ENCODE data around the gene HP.
"Not testable (repeated sequence)": the region's sequence is repeated elsewhere in the genome, so short reads cannot be mapped to it uniquely, and the experiment has no call there.

Gene HP

DNA sequence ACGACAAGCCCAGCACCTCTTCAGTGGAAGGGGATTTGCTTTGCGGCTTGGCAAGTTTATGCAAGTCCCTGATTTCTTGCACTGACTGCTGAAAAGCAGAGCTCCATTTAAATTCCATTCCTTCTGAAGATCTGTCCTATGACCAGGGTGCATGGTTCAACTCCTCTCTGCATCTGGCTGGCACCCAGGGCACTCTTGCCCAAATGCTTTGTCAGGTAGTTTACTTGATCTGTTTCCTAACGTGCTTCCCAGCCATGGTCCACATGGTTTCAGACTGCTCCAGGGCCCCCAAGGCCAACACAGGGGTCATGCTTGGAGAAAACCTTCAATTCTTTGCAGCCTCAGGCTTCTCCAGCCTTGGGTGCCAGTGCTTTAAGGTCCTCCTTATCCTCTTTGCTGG is 11.2 kb upstream of the HP start:
- DNase-seq (ENCODE audit: low read depth in 2 of 2, low spot score in 1 of 2): no peak

DNA sequence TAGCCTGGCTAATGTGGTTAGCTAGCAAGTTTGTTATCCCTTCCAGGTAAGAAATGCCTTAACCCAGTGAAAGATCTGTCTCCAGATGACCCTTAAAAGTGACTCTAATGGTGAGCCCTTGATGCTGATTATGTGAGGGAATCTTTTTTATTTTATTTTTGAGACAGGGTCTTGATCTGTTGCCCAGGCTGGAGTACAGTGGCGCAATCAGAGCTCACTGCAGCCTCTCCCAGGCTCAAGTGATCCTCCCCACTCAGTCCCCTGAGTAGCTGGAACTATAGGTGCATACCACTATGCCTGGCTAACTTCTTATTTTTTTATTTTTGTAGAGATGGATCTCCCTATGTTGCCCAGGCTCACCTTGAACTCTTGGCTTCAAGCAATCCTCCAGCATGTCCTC is 10.8 kb upstream of the HP start:
- no peak for DNase-seq (ENCODE audit: low read depth in 2 of 2, low spot score in 1 of 2)

DNA sequence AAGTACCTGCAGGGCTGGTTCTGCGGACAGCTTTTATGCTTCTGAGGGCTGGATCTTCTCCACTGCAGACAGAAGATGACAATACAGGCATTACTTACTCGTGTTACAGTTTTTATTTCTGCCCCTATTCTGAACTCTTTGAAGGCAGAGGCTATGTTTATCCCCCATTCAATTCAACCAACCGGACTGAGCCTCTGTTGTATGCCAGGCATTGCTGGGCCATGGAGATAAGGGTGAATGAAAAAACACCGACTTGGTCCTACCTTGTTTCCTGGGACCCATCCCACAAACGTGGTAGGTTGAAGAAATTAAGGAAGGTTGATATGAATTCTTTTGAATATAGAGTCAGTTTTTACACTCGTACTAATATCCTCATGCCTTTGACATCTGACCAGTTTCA is 10.0 kb upstream of the HP start:
- DNase-seq (ENCODE audit: low read depth in 2 of 2, low spot score in 1 of 2): no peak

DNA sequence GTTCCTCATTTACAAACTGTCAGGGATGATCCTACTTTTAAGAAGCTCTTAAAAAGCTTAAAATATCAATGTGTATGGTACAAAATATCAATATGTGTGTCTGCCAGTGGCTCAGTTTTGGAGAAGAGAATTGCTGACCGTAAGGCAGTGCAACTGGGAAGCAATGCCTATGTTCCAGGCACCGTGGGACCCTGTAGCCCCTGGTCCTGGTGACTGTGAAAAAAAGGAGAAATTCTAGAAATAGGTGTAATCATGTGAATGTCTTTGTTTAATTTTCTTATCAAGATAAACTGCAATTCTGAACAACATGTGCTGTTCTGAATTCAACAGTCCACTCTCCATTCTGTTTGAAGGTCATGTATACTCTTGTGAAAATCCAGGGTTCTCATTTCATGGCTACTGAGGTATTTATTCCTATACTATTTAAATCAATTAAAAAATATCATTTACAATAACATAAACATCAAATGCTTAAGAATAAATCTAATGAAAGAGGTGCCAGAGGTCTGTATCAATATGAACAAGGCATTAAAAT is 9.4 kb upstream of the HP start:
- DNase-seq (ENCODE audit: low read depth in 2 of 2, low spot score in 1 of 2): no peak

DNA sequence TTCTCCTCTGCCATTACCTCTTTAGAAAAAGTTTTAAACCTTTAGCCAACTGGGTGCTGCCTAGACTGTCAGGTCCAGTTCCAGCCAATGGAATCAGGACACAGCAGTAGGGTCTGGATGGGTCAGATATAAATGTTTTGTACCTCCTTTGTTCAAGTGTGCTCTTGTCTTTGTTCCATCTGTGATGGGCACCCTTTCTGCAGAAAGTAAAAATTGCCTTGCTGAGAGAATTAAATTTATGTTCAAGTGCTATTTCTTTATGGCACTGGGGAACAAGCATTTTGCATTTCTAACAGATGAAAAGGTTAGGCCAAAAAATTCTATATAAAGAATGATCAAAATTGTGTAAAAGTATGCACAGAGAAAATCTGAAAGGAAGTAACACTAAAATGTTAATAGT is 5.2 kb upstream of the HP start:
- DNase-seq (ENCODE audit: low read depth in 2 of 2, low spot score in 1 of 2): no peak

DNA sequence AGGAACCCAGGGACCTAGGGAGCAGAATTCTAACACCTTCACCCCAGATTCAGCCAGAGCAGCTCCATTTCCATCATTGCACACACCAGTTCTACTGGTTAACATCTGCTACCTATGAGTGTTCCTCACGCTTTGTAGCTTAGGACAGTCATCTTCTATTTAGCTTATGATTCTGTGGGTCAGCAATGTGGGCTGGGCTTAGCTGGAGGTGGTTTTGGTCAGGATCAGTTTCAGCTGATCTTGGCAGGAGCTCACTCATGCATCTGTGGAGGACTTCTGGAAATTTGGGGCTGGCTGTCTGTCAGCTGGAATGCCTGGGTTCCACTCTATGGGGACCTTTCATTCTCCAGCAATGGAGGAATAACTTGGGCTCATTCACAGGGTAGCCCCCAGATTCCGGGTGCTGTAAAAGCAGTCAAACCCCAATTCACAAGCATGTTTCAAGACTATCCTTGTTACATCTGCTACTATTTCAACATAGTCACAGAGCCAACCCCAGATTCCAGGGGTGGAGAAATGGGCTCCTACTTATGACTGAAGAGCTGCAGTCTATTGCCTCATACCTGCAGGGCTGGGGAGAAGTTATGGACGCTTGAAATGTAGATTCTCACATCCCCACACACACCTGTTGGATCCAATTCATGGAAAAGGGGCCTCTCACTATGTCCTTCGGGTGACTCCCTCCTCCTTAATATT is 3.4 kb upstream of the HP start:
- no peak for DNase-seq (ENCODE audit: low read depth in 2 of 2, low spot score in 1 of 2)

DNA sequence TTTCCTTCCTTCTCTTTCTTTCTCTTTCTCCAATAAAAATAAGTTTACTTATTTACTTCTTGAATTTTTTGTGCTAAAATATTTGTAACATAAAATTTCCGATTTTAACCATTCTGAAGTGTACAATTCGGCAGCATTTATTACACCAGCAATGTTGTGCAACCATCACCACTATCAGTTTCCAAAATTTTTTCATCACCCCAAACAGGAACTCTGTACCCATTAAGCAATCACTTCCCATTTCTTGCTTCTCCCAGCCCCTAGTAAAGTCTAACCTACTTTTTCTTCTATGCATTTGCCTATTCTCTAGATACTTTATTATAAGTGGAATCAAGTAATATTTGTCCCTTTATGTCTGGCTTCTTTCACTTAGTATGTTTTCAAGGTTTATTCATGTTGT is 2.5 kb upstream of the HP start:
- no peak for DNase-seq (ENCODE audit: low read depth in 2 of 2, low spot score in 1 of 2)

DNA sequence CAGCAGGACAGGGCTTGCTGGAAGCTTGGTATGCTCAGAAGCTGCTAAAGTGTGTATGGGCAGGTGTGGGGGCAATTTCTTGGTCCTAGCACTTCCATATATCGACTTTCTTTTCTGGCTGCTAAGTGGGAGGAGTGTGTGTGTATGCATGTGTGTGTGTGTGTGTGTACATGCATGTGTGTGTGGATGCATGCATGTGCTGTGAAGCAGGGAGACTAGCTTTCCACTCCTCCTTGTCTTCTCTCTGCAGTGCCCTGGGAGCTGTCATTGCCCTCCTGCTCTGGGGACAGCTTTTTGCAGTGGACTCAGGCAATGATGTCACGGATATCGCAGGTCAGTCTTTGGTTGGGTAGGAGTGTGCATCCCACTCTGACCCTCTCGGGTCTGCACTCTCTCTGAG is 1.6 kb downstream of the HP start:
- no peak for DNase-seq (ENCODE audit: low read depth in 2 of 2, low spot score in 1 of 2)

DNA sequence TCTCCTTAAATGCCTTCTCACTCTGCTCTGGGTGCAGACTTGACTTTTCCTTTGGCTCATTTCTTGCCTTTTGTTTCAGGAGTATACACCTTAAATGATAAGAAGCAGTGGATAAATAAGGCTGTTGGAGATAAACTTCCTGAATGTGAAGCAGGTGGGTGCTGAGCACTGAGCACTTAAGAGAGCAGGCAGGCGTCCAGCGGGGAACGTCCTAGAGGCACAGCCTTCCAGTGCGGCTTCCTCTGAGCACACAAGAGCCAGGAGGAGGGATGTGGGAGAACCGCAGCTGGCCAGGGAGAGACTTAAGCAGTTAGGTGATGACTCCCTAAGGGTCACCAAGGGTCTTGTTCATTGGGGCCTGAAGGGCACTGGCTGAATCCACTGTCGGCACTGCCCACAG is 3.0 kb downstream of the HP start:
- DNase-seq (ENCODE audit: low read depth in 2 of 2, low spot score in 1 of 2): not testable (repeated sequence)

DNA sequence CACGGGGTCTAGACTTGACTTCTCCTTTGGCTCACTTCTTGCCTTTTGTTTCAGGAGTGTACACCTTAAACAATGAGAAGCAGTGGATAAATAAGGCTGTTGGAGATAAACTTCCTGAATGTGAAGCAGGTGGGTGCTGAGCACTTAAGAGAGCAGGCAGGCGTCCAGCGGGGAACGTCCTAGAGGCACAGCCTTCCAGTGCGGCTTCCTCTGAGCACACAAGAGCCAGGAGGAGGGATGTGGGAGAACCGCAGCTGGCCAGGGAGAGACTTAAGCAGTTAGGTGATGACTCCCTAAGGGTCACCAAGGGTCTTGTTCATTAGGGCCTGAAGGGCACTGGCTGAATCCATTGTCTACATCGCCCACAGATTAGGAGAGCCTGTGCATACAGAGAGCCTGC is 4.8 kb downstream of the HP start:
- not testable (repeated sequence) for DNase-seq (ENCODE audit: low read depth in 2 of 2, low spot score in 1 of 2)

DNA sequence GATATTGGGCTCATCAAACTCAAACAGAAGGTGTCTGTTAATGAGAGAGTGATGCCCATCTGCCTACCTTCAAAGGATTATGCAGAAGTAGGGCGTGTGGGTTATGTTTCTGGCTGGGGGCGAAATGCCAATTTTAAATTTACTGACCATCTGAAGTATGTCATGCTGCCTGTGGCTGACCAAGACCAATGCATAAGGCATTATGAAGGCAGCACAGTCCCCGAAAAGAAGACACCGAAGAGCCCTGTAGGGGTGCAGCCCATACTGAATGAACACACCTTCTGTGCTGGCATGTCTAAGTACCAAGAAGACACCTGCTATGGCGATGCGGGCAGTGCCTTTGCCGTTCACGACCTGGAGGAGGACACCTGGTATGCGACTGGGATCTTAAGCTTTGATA is 6.1 kb downstream of the HP start:
- DNase-seq (ENCODE audit: low read depth in 2 of 2, low spot score in 1 of 2): no peak

DNA sequence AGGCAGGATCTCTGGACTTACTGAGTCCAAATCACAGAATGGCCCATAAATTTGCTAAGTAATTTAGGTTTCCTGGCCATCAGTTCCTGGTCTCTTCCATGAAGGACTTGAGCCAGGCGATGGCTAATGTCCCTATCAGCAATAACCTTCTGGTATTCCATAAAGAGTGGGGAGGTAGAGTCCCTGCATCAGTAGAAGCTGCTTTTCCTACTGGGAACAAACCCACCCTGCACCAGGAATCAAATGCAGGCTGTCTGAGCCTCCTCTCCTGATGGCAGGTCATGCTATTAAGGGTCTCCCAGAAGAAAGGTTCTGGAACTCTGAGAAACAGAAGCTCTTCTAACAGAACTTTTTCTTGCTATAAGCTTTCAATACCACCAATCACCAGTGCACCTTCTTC is 7.3 kb downstream of the HP start:
- no peak for DNase-seq (ENCODE audit: low read depth in 2 of 2, low spot score in 1 of 2)

DNA sequence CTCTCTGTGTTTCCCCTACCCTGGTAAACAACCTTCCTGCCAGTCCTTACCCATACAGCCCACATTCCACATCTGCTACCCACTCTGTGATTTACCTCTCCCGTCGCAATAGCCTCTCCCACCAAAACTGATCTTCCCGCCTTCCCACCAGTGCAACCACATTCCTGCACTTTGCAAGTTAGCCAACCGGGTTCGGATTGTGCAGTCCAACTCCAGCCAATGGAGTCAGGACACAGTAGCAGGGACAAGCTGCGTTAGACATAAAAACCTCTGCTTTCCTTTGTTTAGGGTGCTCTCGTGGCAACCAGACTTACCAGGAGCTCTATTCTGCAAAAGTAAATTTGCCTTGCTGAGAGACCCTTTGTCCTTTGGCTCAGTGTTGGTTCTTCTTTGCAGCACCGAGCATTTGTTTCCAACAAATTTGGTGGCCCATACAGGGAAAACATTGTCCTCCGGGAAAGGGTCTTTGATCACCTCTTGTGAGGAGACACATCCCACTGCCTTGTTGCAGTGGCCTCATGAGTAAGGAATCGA is 10.1 kb downstream of the HP start:
- no peak for DNase-seq (ENCODE audit: low read depth in 2 of 2, low spot score in 1 of 2)

DNA sequence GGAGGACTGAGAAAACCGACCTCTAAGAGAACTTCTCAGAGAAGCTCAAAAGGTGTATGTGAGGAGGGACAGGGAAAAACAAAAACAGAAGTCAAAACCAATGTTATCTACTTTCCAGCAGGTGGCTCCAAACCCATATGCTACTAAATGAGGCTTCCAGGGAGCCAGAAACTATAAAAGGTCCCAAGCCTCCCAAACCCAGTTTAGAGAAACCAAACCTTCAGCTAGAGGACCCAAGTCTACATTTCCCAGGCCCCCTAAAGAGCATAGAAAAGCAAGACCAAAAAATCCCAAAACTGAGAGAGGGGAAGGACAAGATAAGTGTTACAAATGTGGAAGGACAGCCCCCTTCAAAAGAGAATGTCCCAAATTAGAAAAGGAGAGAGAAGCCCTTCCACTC is 12.4 kb downstream of the HP start:
- DNase-seq (ENCODE audit: low read depth in 2 of 2, low spot score in 1 of 2): no peak

DNA sequence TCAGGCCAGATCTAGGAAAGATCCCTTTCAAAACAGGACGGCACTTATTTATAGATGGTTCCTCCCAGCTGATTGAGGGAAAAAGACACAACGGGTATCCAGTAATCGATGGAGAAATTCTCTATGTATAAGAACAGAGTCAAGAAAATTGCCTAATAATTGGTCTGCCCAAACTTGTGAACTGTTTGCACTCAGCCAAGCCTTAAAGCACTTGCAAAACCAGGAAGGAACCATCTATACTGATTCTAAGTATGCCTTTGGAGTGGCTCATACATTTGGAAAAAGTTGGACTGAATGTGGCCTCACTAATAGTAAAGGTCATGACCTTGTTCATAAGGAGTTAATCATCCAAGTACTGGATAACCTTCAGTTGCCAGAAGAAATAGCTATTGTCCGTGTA is 14.6 kb downstream of the HP start:
- DNase-seq (ENCODE audit: low read depth in 2 of 2, low spot score in 1 of 2): no peak

DNA sequence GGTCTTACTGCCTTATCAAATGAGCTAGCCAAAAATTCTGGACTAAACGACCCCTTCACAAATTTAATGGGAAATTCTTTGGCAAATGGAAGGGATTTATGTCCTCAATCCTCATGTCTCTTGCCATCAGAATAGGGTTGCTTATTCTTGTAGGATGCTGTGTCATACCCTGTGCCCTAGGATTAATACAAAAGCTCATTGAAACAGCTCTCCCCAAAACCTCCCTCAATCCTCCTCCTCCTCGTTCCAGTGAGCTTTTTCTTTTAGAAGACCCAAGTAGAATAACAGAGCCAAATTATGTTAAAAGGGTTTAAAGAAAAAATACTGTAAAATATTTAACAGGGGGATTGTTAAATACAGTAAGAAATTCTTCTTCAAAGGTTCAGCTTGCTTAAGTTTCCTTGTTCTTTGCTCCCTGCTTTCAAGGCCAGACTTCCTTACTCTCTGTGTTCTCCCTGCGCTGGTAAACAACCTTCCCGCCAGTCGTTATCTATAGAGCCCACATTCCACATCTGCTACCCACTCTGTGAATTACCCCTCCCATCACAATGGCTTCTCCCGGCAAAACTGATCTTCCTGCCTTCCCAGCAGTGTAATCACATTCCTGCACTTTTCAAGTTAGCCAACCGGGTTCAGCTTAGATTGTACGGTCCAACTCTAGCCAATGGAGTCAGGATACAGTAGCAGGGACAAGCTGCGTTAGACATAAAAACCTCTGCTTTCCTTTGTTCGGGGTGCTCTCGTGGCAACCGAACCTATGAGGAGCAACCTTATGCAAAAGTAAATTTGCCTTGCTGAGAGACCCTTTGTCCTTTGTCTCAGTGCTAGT is 18.4 kb downstream of the HP start:
- DNase-seq (ENCODE audit: low read depth in 2 of 2, low spot score in 1 of 2): no peak

DNA sequence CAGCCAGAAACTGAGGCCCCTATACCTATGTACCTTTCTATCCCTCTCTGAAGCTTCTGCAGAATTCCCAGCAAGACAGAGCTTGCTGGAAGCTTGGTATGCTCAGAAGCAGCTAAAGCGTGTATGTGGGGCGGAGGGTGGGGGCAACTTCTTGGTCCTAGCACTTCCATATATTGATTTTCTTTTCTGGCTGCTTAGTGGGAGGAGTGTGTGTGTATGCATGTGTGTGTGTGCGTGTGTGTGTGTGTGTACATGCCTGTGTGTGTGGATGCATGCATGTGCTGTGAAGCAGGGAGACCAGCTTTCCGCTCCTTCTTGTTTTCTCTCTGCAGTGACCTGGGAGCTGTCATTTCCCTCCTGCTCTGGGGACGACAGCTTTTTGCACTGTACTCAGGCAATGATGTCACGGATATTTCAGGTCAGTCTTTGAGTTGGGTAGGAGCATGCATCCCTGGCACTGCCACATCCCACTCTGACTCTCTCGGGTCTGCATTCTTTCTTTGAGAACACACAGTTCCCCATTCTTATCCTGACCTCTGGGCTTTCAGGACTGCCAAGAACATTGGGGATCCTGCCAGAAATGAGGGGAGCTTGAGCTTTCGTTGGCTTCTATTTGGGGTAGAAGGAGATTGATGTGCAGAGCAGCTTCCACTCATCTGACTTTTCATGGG is 19.4 kb downstream of the HP start:
- no peak for DNase-seq (ENCODE audit: low read depth in 2 of 2, low spot score in 1 of 2)

DNA sequence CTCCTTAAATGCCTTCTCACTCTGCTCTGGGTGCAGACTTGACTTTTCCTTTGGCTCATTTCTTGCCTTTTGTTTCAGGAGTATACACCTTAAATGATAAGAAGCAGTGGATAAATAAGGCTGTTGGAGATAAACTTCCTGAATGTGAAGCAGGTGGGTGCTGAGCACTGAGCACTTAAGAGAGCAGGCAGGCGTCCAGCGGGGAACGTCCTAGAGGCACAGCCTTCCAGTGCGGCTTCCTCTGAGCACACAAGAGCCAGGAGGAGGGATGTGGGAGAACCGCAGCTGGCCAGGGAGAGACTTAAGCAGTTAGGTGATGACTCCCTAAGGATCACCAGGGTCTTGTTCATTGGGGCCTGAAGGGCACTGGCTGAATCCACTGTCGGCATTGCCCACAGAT is 20.8 kb downstream of the HP start:
- DNase-seq (ENCODE audit: low read depth in 2 of 2, low spot score in 1 of 2): not testable (repeated sequence)

DNA sequence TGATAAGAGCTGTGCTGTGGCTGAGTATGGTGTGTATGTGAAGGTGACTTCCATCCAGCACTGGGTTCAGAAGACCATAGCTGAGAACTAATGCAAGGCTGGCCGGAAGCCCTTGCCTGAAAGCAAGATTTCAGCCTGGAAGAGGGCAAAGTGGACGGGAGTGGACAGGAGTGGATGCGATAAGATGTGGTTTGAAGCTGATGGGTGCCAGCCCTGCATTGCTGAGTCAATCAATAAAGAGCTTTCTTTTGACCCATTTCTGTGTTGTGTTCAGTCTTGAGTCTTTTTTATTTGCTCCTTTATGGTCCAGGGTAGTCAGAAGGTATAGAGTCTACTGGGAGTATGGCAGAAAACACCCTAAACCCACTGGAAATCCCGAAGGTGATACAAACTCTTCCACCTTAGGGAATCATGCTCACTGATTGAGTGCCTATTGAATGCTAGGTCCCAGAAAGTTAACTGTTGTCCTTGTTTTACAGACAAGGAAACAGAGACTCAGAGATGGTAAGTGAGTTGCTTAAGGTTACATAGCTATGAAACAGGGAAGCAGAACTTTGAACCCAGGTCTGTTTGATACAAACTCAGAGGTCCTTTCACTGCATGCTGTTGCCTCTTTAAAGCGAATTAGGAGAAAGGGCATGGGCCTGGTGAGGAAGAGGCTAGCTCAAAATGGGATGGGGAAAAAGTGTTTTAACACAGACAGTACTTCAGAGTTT is 22.8 kb downstream of the HP start:
- DNase-seq (ENCODE audit: low read depth in 2 of 2, low spot score in 1 of 2): not testable (repeated sequence)

DNA sequence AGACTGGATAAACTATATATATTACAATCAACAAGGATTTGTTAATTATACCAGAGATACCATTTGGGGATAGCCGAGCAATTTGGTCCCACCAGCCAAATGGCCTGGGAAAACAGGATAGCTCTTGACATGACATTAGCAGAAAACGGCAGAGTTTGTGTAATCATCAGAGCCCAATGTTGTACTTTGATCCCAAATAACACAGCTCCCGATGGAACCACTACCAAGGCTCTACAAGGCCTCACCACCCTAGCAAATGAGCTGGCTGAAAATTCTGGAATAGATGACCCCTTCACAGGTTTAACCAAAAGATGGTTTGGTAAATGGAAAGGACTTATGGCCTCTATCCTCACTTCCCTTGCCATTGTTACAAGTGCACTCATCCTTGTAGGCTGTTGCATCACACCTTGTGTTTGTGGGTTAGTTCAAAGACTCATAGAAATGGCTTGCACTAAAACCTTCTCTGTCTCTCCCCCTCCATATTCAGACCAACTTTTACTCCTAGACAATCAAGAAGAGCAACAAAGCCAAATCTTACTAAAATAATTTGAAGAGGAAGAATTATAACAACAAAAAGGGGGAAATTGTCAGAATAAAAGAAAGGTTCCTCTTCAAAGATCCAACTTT is 29.6 kb downstream of the HP start:
- DNase-seq (ENCODE audit: low read depth in 2 of 2, low spot score in 1 of 2): no peak

DNA sequence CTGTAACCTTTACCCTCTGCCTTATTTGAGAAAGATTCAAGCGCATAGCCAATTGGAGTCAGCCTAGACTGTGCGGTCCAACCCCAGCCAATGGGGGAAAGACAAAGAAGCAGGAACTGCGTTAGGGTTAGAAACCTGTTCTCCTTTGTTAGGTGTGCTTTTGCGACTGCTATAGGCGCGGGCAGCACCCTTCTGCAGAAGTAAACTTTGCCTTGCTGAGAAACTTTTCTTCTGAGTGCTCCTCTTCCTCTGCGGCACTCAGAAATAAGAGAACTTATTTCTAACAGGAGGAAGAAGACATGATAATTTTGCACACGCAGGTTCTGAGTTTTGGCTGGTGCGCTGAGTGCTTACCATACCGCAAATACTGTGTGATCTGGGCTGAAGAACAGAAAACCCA is 30.1 kb downstream of the HP start:
- DNase-seq (ENCODE audit: low read depth in 2 of 2, low spot score in 1 of 2): no peak
